AG09319 (cell line): ENCODE data around the gene PIK3R1.

Experiments
- DNase-seq: peaks from one replicate; pipeline ENCODE4 v3.0.0-alpha.2; 2010; ENCODE audit warnings: low read depth; ENCODE audit errors: extremely low read depth
- CTCF ChIP-seq: IDR thresholded peaks from 2 replicates; pipeline ENCODE4 v1.5.1; 2011; ENCODE audit warnings: low read depth, mild to moderate bottlenecking, inconsistent platforms, low read length, moderate library complexity

The PIK3R1 gene

GRCh38 chr5:68289498-68289897, 73.9 kb downstream of the PIK3R1 start:
- no peak for TF ChIP-seq CTCF

GRCh38 chr5:68290260-68290674, 74.7 kb downstream of the PIK3R1 start:
- TF ChIP-seq CTCF: no peak

More at GRCh38 chr5:68289498-68289897, 73.9 kb downstream of the PIK3R1 start:
- DNase-seq: no peak

GRCh38 chr5:68290847-68291246, 75.3 kb downstream of the PIK3R1 start:
- DNase-seq: no peak
- no peak for TF ChIP-seq CTCF

More at GRCh38 chr5:68290260-68290674, 74.7 kb downstream of the PIK3R1 start:
- DNase-seq: no peak

- DNase-seq: no peak
- no peak for TF ChIP-seq CTCF
These were observed 76.8 kb downstream of the PIK3R1 start for GRCh38 chr5:68292316-68292715.

GRCh38 chr5:68295772-68296171, 80.2 kb downstream of the PIK3R1 start:
- TF ChIP-seq CTCF: no peak
- DNase-seq: no peak

GRCh38 chr5:68296895-68297294, 81.3 kb downstream of the PIK3R1 start:
- TF ChIP-seq CTCF: no peak

GRCh38 chr5:68297656-68298055, 82.1 kb downstream of the PIK3R1 start:
- no peak for TF ChIP-seq CTCF
- DNase-seq: no peak

More at GRCh38 chr5:68296895-68297294, 81.3 kb downstream of the PIK3R1 start:
- no peak for DNase-seq
